GM18505 (cell line): ENCODE measurements around the gene MFSD6.
A peak's percentile ranks its signal among the peaks of the same experiment; 100 is the strongest.
"Not testable (repeated sequence)": the region's sequence is repeated elsewhere in the genome, so short reads cannot be mapped to it uniquely, and the experiment has no call there.

Experiments used
- ATAC-seq: cut with Tn5 transposase; IDR thresholded peaks from one replicate; pipeline ENCODE4 v1.9.1; 2021; ENCODE audit not compliant: unreplicated experiment
- POLR2A ChIP-seq: IDR thresholded peaks from 4 replicates; pipeline ENCODE4 v1.6.1; 2011; ENCODE audit warnings: borderline replicate concordance; ENCODE audit not compliant: insufficient read depth, insufficient read length; ENCODE audit errors: extremely low read depth

MFSD6 gene

GRCh38 chr2:190407662-190408537 is at the start of gene MFSD6:
Gene MFSD6 (plus strand): TSS chr2:190408355. CDS start chr2:190436030, 27,675 bp downstream.
- ATAC-seq = peak; percentile 52
- TF ChIP-seq POLR2A = peak; percentile 57

GRCh38 chr2:190358655-190359448 is 49.3 kb upstream of the MFSD6 start:
- ATAC-seq = not testable (repeated sequence)

GRCh38 chr2:190360561-190360960 is 47.6 kb upstream of the MFSD6 start:
- no peak for ATAC-seq
- no peak for TF ChIP-seq POLR2A

- no peak for ATAC-seq
- no peak for TF ChIP-seq POLR2A
These were observed 47.2 kb upstream of the MFSD6 start for GRCh38 chr2:190360965-190361364.

GRCh38 chr2:190361572-190361971 is 46.6 kb upstream of the MFSD6 start:
- TF ChIP-seq POLR2A = no peak
- no peak for ATAC-seq

- no peak for ATAC-seq
- no peak for TF ChIP-seq POLR2A
These were observed 45.3 kb upstream of the MFSD6 start for GRCh38 chr2:190362894-190363293.

GRCh38 chr2:190365499-190366204 is 42.5 kb upstream of the MFSD6 start:
- TF ChIP-seq POLR2A = no peak
- no peak for ATAC-seq

- ATAC-seq = no peak
- no peak for TF ChIP-seq POLR2A
These were observed 41.9 kb upstream of the MFSD6 start for GRCh38 chr2:190366248-190366753.

- ATAC-seq = no peak
- no peak for TF ChIP-seq POLR2A
These were observed 41.1 kb upstream of the MFSD6 start for GRCh38 chr2:190367091-190367490.

- no peak for ATAC-seq
These were observed 38.5 kb upstream of the MFSD6 start for GRCh38 chr2:190369635-190370034.

GRCh38 chr2:190376083-190376482 is 32.1 kb upstream of the MFSD6 start:
- no peak for ATAC-seq
- no peak for TF ChIP-seq POLR2A

More at GRCh38 chr2:190369635-190370034, 38.5 kb upstream of the MFSD6 start:
- TF ChIP-seq POLR2A = no peak

GRCh38 chr2:190376591-190377245 is 31.4 kb upstream of the MFSD6 start:
- no peak for TF ChIP-seq POLR2A
- no peak for ATAC-seq

GRCh38 chr2:190378880-190379237 is 29.3 kb upstream of the MFSD6 start:
- no peak for ATAC-seq
- no peak for TF ChIP-seq POLR2A
